D721Med (cell line): ENCODE measurements around the gene ALAS1.
A peak's percentile ranks its signal among the peaks of the same experiment; 100 is the strongest.

Experiments used
- DNase-seq: peaks from one replicate; pipeline ENCODE4 v3.0.0; 2011; ENCODE audit warnings: low spot score; ENCODE audit not compliant: insufficient read length
- FAIRE-seq: peaks from 2 replicates; lab custom pipeline; 2011; peaks lifted over from hg19 to GRCh38; lab: Jason Lieb, UNC
- TF ChIP-seq, protein P1 (sequence below): IDR thresholded peaks from 2 replicates; pipeline ENCODE4 v1.5.1; 2012; ENCODE audit warnings: mild to moderate bottlenecking, control low read depth; ENCODE audit not compliant: insufficient read depth; ENCODE audit errors: missing control alignments

Gene ALAS1

DNA sequence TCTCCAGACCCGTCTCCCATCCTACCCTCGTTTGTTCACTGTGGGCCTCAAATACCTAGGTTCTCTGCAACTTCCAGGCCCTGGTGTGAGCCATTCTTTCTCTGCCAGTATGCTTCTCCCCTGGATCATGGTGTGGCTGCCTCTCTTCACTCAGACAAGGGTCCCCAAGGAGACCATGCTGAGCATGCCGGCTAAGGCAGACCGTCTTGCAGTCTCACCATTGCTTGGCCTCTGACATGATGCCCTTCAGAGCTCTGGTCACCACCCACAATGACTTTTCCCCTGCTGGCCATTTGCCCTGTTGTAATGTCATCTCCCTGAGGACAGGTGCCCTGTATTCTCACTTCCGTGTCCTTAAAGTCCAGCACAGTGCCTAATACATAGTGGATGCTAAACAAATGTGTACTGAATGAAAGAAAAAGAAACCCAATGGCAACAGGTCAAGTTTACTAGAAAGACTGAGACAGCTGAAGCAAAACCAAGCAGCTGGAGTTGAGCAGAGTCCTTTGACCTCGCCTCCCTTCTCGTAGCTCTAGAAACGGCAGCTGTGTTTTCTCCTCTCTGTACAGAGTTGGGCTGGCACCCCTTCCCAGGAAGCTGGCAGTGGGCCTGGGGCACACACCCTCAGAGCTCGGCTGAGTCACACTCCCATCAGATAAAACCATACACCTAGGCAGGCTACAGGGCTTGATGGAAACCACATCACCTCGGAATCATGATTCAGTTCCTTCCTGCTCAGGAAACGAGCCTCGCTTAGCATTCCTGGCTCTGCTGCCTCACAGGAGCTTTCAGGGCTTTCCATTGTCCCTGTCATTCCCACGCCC is 18.8 kb downstream of the ALAS1 start:
- TF ChIP-seq, protein P1, sequence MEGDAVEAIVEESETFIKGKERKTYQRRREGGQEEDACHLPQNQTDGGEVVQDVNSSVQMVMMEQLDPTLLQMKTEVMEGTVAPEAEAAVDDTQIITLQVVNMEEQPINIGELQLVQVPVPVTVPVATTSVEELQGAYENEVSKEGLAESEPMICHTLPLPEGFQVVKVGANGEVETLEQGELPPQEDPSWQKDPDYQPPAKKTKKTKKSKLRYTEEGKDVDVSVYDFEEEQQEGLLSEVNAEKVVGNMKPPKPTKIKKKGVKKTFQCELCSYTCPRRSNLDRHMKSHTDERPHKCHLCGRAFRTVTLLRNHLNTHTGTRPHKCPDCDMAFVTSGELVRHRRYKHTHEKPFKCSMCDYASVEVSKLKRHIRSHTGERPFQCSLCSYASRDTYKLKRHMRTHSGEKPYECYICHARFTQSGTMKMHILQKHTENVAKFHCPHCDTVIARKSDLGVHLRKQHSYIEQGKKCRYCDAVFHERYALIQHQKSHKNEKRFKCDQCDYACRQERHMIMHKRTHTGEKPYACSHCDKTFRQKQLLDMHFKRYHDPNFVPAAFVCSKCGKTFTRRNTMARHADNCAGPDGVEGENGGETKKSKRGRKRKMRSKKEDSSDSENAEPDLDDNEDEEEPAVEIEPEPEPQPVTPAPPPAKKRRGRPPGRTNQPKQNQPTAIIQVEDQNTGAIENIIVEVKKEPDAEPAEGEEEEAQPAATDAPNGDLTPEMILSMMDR = no peak
- FAIRE-seq = no peak
- DNase-seq = no peak

DNA sequence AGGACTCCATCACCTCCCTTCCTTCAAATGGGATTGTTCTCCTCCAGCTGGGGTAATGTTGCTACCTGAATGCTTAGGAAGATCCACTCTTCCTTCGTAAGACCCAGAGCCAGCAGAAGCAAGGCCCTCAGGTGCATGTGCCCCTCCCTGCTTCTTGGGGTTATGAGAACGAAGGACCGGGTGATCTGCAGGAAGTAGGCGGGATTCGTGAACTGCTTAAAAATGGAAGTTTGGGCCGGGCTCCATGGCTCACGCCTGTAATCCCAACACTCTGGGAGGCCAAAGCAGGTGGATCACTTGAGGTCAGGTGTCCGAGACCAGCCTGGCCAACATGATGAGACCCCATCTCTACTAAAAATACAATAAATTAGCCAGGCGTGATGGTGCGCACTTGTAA is 19.4 kb downstream of the ALAS1 start:
- DNase-seq = no peak
- TF ChIP-seq, protein P1 = no peak
- FAIRE-seq = no peak

DNA sequence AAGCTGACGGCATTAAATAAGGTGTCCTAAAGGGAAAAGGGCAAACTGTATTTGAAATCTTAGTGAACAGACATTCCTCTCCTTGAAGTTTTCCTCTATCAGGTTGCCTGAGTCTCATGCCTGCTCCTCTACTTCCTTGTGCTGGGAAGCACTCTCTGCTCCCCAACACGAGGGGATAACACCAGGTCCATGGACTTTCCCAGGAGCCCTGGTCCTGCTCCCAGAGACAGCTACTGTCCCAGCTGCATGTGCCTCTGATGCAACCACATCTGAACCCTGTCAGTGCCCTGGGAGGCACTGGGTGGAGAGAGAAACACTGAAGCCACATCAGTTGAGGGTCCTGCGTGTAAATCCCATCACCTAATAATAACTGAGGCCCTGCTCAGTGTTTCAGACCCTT is 20.1 kb downstream of the ALAS1 start:
- DNase-seq (no peak), FAIRE-seq (no peak)

DNA sequence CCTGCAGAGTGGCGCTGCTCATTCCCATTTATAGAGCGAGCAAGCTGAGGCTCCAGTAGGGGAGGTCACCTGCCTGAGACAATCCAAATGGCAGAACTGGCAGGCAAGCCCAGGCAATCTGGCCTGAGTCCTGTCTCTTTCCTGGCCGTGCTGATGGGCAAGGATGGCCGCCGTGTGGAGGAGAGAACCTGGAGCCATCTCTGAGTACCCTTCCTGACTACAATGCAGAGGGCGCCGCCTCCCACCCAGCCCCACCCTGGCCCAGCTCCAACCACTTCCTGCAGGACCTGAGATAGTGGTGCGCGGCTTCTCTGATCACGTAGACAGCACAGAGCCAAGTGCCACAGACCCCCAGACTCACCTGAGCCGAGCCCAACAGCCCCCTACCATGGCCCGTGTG is 20.5 kb downstream of the ALAS1 start:
- FAIRE-seq (no peak), DNase-seq (no peak)
- TF ChIP-seq, protein P1 = no peak

More for the DNA sequence above, 20.1 kb downstream of the ALAS1 start:
- TF ChIP-seq, protein P1 = no peak

DNA sequence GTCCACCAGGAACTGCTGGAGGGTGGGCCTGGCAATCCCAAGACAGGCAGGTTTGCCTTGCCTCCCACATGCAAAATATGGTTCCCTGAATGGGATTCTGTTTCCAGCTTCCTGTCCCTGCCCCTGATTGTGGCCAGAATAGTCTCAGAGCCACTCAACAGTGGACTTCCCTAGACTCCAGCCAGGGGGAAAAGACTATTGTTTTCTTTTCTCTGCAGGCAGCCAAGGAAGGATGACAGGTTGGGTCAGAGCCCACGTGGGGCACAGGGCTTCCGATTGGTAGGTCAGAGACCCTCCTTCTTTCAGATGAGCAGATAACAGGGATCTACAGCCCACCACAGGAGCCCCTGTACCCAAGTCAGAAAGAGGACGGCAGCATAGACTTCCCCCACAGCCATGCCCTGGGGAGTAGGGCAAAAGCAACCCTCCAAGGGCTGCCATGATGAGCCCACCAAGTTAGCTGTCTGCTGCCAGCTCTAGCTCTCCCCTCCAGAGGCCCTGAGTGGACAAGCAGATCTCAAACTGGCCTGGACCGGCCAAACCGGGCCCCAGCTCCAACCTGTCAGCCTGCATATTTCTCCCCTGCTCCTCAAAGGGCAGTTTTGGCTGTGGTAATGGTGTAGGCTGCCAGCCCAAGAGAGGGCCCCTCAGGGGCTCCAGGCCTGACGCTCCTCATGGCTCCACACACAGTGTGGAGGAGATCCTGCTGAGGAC is 21.1 kb downstream of the ALAS1 start:
- FAIRE-seq (no peak), DNase-seq (no peak)
- TF ChIP-seq, protein P1 = no peak

DNA sequence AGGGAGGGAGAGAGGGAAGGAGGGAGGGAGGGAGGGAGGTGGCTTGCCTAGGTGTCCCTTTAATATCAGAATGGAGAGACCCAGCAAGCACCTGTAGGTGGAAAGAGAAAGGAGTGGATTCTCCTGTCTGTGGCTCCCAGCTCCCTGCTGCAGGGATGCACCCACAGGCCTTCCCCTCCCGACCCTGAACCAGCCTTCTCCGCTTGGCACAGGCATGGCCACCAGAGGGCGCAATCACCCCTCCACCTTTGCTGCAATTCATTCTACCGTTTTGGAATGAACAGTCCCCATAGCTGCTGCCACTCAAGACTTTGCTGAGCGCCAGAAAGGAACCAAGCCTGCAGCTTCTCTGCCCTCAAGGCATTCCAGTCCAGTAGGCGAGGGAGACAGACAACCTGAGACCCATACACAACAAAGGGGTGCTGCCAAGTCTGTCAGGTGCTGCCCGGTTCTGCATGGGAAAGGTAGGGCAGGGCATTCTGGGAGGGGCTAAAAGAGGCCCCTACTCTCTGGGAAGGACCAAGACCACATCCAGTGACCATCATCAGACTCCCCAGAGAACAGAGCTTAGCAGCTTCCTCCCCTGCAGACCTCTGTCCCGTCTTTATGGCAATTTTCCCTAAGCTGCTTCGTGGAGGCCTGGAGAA is 22.5 kb downstream of the ALAS1 start:
- FAIRE-seq (no peak), DNase-seq (peak; percentile 94)
- TF ChIP-seq, protein P1 = peak; percentile 96
